HepG2 (cell line): ENCODE results near the gene TSPYL2.

Source experiments
- EP300 ChIP-seq, 3 experiments: sonication (generic) in 1 of 3; formaldehyde crosslinking in 1 of 3; IDR thresholded peaks; 2 replicates each; pipeline versions ENCODE4 v1.5.1 to v1.6.1; 2011 to 2020; ENCODE audit warnings: low read depth in 2 of 3, low read length in 2 of 3, borderline replicate concordance in 1 of 3, improper control_type of control experiment in 1 of 3, mild to moderate bottlenecking in 1 of 3, missing genetic modification reagents in 1 of 3, moderate library complexity in 1 of 3
- POLR2A ChIP-seq, 2 experiments: IDR thresholded peaks; 2 replicates each; pipeline ENCODE4 v1.6.1; 2011; ENCODE audit warnings: low read depth in 2 of 2, low read length in 2 of 2, mild to moderate bottlenecking in 1 of 2, moderate library complexity in 1 of 2; ENCODE audit not compliant: insufficient read depth in 1 of 2
- TF ChIP-seq, protein P1 (sequence below): sonication (generic); formaldehyde crosslinking; IDR thresholded peaks from 2 replicates; pipeline ENCODE4 v1.5.0; 2020; ENCODE audit warnings: mild to moderate bottlenecking, missing genetic modification reagents, moderate library complexity

DNA sequence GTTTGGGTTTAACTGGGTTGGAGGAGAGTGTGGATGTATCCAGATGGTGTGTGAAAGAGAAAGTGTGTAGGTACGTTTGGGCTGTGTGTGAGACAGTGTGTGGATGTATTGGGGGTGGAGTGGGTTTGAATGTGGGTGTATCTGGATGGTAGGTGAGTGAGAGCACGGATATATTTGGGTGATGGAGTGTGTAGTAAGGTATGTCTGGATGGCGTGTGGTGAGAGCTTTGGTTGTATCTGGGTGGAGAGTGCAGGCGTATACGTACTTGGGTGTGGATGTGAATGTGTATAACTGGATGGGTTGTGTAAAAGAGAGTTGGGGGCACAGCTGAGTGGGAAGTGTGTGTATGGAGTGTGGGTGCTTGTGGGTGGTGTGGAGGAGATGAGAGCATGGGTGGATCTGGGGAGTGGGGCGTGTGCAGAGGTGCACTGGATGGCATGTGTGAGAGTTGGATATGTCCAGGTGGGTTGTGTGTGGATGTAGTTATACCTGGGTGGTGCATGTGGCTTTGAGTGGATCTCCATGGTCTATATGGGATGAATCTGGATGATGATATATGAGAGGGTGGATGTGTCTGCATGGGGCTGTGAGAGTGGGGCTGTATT is 26.8 kb upstream of the TSPYL2 start:
- TF ChIP-seq, protein P1, sequence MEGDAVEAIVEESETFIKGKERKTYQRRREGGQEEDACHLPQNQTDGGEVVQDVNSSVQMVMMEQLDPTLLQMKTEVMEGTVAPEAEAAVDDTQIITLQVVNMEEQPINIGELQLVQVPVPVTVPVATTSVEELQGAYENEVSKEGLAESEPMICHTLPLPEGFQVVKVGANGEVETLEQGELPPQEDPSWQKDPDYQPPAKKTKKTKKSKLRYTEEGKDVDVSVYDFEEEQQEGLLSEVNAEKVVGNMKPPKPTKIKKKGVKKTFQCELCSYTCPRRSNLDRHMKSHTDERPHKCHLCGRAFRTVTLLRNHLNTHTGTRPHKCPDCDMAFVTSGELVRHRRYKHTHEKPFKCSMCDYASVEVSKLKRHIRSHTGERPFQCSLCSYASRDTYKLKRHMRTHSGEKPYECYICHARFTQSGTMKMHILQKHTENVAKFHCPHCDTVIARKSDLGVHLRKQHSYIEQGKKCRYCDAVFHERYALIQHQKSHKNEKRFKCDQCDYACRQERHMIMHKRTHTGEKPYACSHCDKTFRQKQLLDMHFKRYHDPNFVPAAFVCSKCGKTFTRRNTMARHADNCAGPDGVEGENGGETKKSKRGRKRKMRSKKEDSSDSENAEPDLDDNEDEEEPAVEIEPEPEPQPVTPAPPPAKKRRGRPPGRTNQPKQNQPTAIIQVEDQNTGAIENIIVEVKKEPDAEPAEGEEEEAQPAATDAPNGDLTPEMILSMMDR (CRISPR knock-in tag): no peak
- no peak for TF ChIP-seq EP300 (IDR thresholded peaks at IDR 0.05; ENCODE audit: low read depth in 2 of 2, low read length in 2 of 2)
- no peak for TF ChIP-seq EP300 (CRISPR knock-in tag; IDR thresholded peaks at IDR 0.05; ENCODE audit: borderline replicate concordance)
- TF ChIP-seq POLR2A (IDR thresholded peaks at IDR 0.05; ENCODE audit: insufficient read depth in 1 of 2, low read depth in 2 of 2, low read length in 2 of 2): no peak
